Endothelial cell (in vitro differentiated cells): ENCODE data around the gene CCNT2. TPM values are rescaled to one million over a fixed set of nuclear protein-coding genes. Genes with fewer than 3 reads are reported as not detected.

ENCODE experiments used
- DNase-seq: peaks from one replicate; pipeline ENCODE4 v3.0.0; 2021; ENCODE audit warnings: low spot score
- H3K27ac Mint-ChIP-seq: one replicate; pipeline ENCODE4 v1.8.0; 2021; ENCODE audit warnings: mixed read lengths, inconsistent platforms; ENCODE audit not compliant: unreplicated experiment
- H3K27me3 Mint-ChIP-seq: one replicate; pipeline ENCODE4 v1.8.0; 2021; ENCODE audit warnings: mild to moderate bottlenecking, moderate library complexity, mixed read lengths, inconsistent platforms; ENCODE audit not compliant: unreplicated experiment
- H3K36me3 Mint-ChIP-seq: one replicate; pipeline ENCODE4 v1.8.0; 2021; ENCODE audit warnings: mild to moderate bottlenecking, low read depth, mixed read lengths, inconsistent platforms; ENCODE audit not compliant: unreplicated experiment
- H3K4me1 Mint-ChIP-seq: one replicate; pipeline ENCODE4 v1.8.0; 2021; ENCODE audit warnings: mild to moderate bottlenecking, mixed read lengths, inconsistent platforms; ENCODE audit not compliant: unreplicated experiment
- H3K4me3 Mint-ChIP-seq: one replicate; pipeline ENCODE4 v1.8.0; 2021; ENCODE audit warnings: mild to moderate bottlenecking, mixed read lengths, inconsistent platforms; ENCODE audit not compliant: unreplicated experiment
- H3K9me3 Mint-ChIP-seq: one replicate; pipeline ENCODE4 v1.8.0; 2021; ENCODE audit warnings: mixed read lengths, inconsistent platforms; ENCODE audit not compliant: unreplicated experiment
- total RNA-seq: library from RNA; stranded (reverse); fragmentation: NEBNext Ultra II Directional; extraction: Animal tissue kit (Norgen Biotek cat#: 25700); gene quantifications from one replicate; pipeline ENCODE4 v1.2.1, GENCODE V29; 2021; ENCODE audit not compliant: unreplicated experiment
- TF ChIP-seq, protein P1 (sequence below): fragments of 200-600 bp; sonication (generic); IDR thresholded peaks from one replicate; pipeline ENCODE4 v1.5.0; 2021; ENCODE audit warnings: antibody characterized with exemption; ENCODE audit not compliant: unreplicated experiment

Gene CCNT2
- total RNA-seq, 1 donor from 2014 or later = 49.5 TPM

DNA sequence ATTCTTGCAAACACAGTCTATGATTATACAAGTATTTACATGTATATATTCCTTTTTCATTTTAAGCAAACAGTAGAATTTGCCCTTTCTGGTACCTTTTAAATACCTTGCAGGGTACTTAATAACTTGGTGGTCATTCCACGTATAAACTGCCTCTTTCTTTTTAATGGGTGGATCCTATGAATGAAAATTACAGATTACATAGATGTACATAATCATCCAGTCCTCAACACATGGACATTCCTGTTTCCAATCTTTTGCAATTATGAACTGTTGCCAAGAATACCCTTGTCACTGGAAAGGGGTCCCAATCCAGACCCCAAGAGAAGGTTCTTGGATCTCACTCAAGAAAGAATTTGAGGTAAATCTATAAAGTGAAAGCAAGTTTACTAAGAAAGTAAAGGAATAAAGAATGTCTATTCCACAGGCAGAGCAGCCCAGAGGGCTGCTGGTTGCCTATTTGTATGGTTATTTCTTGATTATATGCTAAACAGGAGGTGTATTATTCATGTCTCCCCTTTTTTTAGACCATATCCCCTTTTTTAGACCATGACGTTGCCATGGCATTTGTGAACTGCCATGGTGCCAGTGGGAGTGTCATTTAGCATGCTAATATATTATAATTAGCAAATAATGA is 7.7 kb upstream of the CCNT2 start:
- DNase-seq = no peak
- no peaks in the 10 kb centered on the region for H3K36me3 Mint-ChIP-seq
- no peaks in the 10 kb centered on the region for H3K9me3 Mint-ChIP-seq
- no peak overlapping the region for H3K27ac Mint-ChIP-seq
- no peak overlapping the region for H3K4me3 Mint-ChIP-seq
- TF ChIP-seq, protein P1, sequence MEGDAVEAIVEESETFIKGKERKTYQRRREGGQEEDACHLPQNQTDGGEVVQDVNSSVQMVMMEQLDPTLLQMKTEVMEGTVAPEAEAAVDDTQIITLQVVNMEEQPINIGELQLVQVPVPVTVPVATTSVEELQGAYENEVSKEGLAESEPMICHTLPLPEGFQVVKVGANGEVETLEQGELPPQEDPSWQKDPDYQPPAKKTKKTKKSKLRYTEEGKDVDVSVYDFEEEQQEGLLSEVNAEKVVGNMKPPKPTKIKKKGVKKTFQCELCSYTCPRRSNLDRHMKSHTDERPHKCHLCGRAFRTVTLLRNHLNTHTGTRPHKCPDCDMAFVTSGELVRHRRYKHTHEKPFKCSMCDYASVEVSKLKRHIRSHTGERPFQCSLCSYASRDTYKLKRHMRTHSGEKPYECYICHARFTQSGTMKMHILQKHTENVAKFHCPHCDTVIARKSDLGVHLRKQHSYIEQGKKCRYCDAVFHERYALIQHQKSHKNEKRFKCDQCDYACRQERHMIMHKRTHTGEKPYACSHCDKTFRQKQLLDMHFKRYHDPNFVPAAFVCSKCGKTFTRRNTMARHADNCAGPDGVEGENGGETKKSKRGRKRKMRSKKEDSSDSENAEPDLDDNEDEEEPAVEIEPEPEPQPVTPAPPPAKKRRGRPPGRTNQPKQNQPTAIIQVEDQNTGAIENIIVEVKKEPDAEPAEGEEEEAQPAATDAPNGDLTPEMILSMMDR = no peak
- H3K4me1 Mint-ChIP-seq = no peaks in the 10 kb centered on the region
- H3K27me3 Mint-ChIP-seq = no peaks in the 10 kb centered on the region

DNA sequence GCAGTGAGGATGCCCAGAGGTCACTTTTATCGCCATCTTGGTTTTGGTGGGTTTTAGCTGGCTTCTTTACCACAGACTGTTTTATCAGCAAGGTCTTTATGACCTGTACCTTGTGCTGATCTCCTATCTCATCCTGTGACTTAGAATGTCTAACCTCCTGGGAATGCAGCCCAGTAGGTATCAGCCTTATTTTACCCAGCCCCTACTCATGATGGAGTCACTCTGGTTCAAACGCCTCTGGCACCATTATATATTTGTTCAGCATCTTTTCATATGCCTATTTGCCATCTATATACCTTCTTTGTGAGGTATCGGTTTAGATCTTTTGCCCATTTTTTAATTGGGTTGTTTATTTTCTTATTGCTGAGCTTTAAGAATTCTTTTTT is 7.2 kb upstream of the CCNT2 start:
- Mint-ChIP-seq H3K4me3 (no peak overlapping the region), H3K27ac (no peak overlapping the region), H3K9me3 (no peaks in the 10 kb centered on the region), H3K4me1 (no peaks in the 10 kb centered on the region), H3K36me3 (no peaks in the 10 kb centered on the region), H3K27me3 (no peaks in the 10 kb centered on the region)
- TF ChIP-seq, protein P1 = no peak
- no peak for DNase-seq

DNA sequence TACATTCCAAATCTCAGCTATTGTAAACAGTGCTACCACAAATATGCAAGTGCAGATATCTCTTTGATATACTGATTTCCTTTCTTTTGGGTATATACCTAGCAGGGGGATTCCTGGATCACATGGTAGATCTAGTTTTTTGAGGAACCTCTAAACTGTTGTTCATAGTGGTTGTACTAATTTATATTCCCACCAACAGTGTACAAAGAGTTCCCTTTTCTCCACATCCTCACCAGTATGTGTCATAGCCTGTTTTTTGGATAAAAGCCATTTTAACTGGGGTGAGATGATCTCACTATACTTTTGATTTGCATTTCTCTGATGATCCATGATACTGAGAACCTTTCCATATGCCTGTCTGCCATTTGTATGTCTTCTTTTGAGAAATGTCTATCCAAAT is 6.3 kb upstream of the CCNT2 start:
- Mint-ChIP-seq H3K9me3 (no peaks in the 10 kb centered on the region), H3K4me3 (no peak overlapping the region), H3K4me1 (no peaks in the 10 kb centered on the region), H3K27ac (peak overlapping the region; percentile 13), H3K27me3 (no peaks in the 10 kb centered on the region), H3K36me3 (no peaks in the 10 kb centered on the region)
- TF ChIP-seq, protein P1 = no peak
- no peak for DNase-seq

DNA sequence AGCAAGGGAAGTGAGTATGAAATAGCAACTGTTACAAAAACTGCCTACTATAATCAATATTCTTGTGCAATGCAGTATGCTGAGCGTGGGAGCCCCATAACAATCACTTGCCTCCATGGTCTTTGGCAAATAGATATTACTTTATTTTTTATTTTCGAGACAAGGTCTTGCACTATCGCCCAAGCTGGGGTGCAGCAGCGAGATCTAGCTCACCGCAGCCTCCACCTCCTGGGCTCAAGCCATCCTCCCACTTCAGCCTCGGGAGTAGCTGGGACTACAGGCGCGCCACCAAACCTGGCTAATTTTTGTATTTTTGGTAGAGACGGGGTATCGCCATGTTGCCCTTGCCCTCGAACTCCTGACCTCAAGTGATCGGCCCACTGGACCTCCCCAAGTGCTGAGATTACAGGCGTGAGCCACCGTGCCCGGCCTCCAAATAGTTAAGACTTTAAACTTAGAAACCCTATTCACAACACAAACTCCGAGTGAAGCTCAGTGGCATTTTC is 1.2 kb upstream of the CCNT2 start:
- DNase-seq = peak; percentile 3
- Mint-ChIP-seq H3K4me1 (peaks cover 20% of the 10 kb centered on the region), H3K9me3 (no peaks in the 10 kb centered on the region), H3K27ac (peak overlapping the region; percentile 99), H3K27me3 (peaks cover 14% of the 10 kb centered on the region), H3K4me3 (peak overlapping the region; percentile 99), H3K36me3 (peaks cover 17% of the 10 kb centered on the region)
- TF ChIP-seq, protein P1 = no peak

DNA sequence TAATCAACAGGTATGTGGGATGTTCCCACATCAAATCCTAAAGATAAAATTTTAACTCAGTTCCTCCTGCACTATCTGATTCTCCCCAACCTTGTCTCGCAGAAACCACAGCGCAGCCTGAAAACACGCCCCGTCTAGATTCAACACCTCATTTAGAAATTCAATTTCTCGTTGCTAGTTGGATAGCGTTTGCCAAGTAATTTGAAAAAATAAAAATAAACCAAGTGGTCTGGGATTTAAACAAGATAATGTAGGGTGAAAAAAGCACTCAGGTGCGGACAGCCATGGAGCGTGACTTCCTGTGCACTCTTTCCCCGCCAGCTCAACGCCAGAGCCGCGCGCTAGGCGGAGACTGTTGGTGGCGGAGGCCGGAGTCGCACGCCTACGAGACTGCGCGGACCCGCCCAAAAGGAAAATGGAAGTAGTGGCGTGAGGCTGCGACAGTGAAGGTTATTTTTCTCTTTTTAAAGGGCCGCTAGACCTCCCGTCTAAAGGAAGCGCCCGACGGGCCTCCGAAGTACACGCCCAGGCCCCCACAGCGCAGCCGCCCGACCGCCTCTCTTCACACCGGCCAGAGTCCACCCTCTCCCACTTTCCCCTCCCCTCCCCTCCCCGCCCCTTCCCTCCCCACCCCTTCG is 615 bp upstream of the CCNT2 start:
- Mint-ChIP-seq H3K4me1 (peaks cover 20% of the 10 kb centered on the region), H3K27me3 (peaks cover 14% of the 10 kb centered on the region), H3K27ac (peak overlapping the region; percentile 99), H3K9me3 (no peaks in the 10 kb centered on the region), H3K4me3 (peak overlapping the region; percentile 99), H3K36me3 (peaks cover 17% of the 10 kb centered on the region)
- TF ChIP-seq, protein P1 = no peak
- DNase-seq = peak; percentile 82
